ENCODE results near the gene MYO15B. TPM values are rescaled to one million over a fixed set of nuclear protein-coding genes. Genes with fewer than 3 reads are reported as not detected.

The MYO15B gene
- total and polyA plus RNA-seq, 2 donors (not counting 1 experiment from before 2014, with no cell fraction given): 0.49 to 14.4 TPM

DNA sequence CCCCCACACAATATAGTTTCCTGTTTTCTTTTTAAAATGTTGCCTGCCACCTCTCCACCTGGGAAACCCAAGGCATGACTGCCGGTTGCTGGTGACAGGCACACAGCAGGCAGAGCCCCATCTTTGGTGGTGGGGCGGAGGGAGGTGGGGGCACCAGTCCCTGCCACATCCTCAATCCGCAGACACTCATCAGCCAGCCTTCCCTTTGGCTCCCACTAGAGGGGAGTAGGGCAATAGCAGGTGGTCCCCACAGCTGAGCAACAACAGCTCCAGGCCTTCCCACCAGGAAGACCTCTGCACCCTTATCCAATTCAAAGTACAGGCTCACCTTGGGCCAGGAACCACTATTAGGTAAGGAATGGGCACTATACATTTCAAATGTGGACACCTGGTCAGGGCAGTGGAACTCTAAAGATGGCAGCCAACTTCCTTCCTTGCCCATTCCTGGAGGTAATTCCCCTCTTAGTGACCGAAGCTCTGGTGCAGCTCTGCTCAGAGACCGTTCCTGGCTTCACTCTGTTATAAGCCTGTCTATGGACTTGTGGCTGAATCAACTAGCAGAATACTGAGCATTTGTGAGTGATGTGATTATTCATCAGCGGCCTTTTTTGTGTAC lies 65.4 kb downstream of the MYO15B start:
- no peak overlapping the region for H3K9ac ChIP-seq (ENCODE audit: insufficient read depth, low read length)
- H3K4me3 ChIP-seq (replicated peaks in 1 of 4; ENCODE audit: control extremely low read depth in 1 of 4, insufficient read depth in 1 of 4, low read depth in 3 of 4, low read length in 4 of 4): no peak overlapping the region
- H3K79me2 ChIP-seq (ENCODE audit: control insufficient read depth, insufficient read depth, low read length): no peaks in the 10 kb centered on the region
- TF ChIP-seq, protein P1, sequence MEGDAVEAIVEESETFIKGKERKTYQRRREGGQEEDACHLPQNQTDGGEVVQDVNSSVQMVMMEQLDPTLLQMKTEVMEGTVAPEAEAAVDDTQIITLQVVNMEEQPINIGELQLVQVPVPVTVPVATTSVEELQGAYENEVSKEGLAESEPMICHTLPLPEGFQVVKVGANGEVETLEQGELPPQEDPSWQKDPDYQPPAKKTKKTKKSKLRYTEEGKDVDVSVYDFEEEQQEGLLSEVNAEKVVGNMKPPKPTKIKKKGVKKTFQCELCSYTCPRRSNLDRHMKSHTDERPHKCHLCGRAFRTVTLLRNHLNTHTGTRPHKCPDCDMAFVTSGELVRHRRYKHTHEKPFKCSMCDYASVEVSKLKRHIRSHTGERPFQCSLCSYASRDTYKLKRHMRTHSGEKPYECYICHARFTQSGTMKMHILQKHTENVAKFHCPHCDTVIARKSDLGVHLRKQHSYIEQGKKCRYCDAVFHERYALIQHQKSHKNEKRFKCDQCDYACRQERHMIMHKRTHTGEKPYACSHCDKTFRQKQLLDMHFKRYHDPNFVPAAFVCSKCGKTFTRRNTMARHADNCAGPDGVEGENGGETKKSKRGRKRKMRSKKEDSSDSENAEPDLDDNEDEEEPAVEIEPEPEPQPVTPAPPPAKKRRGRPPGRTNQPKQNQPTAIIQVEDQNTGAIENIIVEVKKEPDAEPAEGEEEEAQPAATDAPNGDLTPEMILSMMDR (conservative IDR thresholded peaks at IDR 0.05 in 1 of 2, IDR thresholded peaks at IDR 0.05 in 1 of 2; ENCODE audit: low read depth in 1 of 2, low read length in 2 of 2): peak; percentile 60 to 85
- no peak for TF ChIP-seq EZH2 (IDR thresholded peaks at IDR 0.05; ENCODE audit: low read length, missing control alignments)
- H2AFZ ChIP-seq (ENCODE audit: low read length): no peak overlapping the region
- no peaks in the 10 kb centered on the region for H4K20me1 ChIP-seq (ENCODE audit: control insufficient read depth, extremely low read depth, insufficient read depth, low read length)
- DNase-seq (ENCODE audit: low read depth in 2 of 2): peak; percentile 18 to 23
- H3K36me3 ChIP-seq (ENCODE audit: control insufficient read depth, insufficient read depth, low read length): peaks cover 6% of the 10 kb centered on the region
- no peaks in the 10 kb centered on the region for H3K9me3 ChIP-seq (ENCODE audit: control insufficient read depth, insufficient read depth, low read depth, low read length)
- no peaks in the 10 kb centered on the region for H3K27me3 ChIP-seq (ENCODE audit: control insufficient read depth, insufficient read depth, low read length)
- H3K4me1 ChIP-seq (ENCODE audit: control insufficient read depth, extremely low read depth, insufficient read depth, low read length): no peaks in the 10 kb centered on the region
- no peak overlapping the region for H3K27ac ChIP-seq (ENCODE audit: insufficient read depth, low read length)
- no peak overlapping the region for H3K4me2 ChIP-seq (ENCODE audit: extremely low read depth, insufficient read depth, low read length)

DNA sequence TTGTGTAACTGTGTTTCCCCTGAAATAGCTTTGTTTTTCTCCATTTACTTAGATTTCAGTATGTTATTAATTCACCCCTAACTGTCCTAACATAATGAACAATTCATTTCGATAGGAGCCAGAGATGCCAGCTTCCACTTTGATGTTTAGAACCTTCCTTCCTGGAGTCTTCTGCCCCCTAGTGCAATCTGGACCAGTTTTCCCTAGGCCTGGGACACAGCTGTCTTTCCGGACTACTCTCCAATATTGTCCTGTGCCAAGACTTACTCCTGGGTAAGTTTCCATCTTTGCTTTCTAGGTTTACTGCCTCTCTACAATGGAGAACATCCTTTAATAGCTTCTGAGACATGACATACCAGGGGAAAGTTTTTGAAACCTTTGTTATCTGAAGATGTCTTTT lies 66.6 kb downstream of the MYO15B start:
- Histone ChIP-seq H3K27ac (ENCODE audit: insufficient read depth, low read length) (no peak overlapping the region), H3K4me1 (ENCODE audit: control insufficient read depth, extremely low read depth, insufficient read depth, low read length) (no peaks in the 10 kb centered on the region), H4K20me1 (ENCODE audit: control insufficient read depth, extremely low read depth, insufficient read depth, low read length) (no peaks in the 10 kb centered on the region), H3K36me3 (ENCODE audit: control insufficient read depth, insufficient read depth, low read length) (peaks cover 7% of the 10 kb centered on the region), H3K4me2 (ENCODE audit: extremely low read depth, insufficient read depth, low read length) (no peak overlapping the region), H3K79me2 (ENCODE audit: control insufficient read depth, insufficient read depth, low read length) (no peaks in the 10 kb centered on the region), H3K4me3 (replicated peaks in 1 of 4; ENCODE audit: control extremely low read depth in 1 of 4, insufficient read depth in 1 of 4, low read depth in 3 of 4, low read length in 4 of 4) (no peak overlapping the region), H3K9ac (ENCODE audit: insufficient read depth, low read length) (no peak overlapping the region), H2AFZ (ENCODE audit: low read length) (no peak overlapping the region), H3K9me3 (ENCODE audit: control insufficient read depth, insufficient read depth, low read depth, low read length) (no peaks in the 10 kb centered on the region), H3K27me3 (ENCODE audit: control insufficient read depth, insufficient read depth, low read length) (no peaks in the 10 kb centered on the region)
- TF ChIP-seq, protein P1 (conservative IDR thresholded peaks at IDR 0.05 in 1 of 2, IDR thresholded peaks at IDR 0.05 in 1 of 2; ENCODE audit: low read depth in 1 of 2, low read length in 2 of 2): peak; percentile 13 to 20
- no peak for TF ChIP-seq EZH2 (IDR thresholded peaks at IDR 0.05; ENCODE audit: low read length, missing control alignments)
- DNase-seq (ENCODE audit: low read depth in 2 of 2): peak in 1 of 2 donors; percentile 9

DNA sequence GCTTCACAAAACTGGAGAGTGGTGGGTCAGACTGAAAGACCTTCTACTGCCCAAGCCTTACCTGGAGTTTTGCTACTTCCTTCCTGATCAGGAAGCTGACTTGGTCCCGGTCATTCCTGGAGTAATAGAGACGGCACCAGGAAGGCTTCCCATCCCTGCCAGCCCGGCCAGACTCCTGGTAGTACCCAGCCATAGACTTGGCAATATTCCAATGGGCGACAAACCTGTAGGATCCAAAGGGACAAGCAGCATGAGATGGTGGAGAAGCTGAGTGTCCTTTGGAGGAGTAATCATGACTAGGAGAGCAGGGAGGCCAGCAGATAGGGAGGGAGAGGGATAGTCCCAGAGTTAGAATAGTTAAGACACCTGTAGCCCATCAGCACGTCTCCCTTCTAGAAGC lies 70.6 kb downstream of the MYO15B start:
- H3K27me3 ChIP-seq (ENCODE audit: control insufficient read depth, insufficient read depth, low read length): no peaks in the 10 kb centered on the region
- peaks cover 13% of the 10 kb centered on the region for H3K36me3 ChIP-seq (ENCODE audit: control insufficient read depth, insufficient read depth, low read length)
- H3K79me2 ChIP-seq (ENCODE audit: control insufficient read depth, insufficient read depth, low read length): no peaks in the 10 kb centered on the region
- no peak overlapping the region for H3K9ac ChIP-seq (ENCODE audit: insufficient read depth, low read length)
- H3K27ac ChIP-seq (ENCODE audit: insufficient read depth, low read length): no peak overlapping the region
- H2AFZ ChIP-seq (ENCODE audit: low read length): no peak overlapping the region
- no peaks in the 10 kb centered on the region for H4K20me1 ChIP-seq (ENCODE audit: control insufficient read depth, extremely low read depth, insufficient read depth, low read length)
- DNase-seq (ENCODE audit: low read depth in 2 of 2): no peak
- TF ChIP-seq, protein P1 (conservative IDR thresholded peaks at IDR 0.05 in 1 of 2, IDR thresholded peaks at IDR 0.05 in 1 of 2; ENCODE audit: low read depth in 1 of 2, low read length in 2 of 2): no peak
- H3K4me2 ChIP-seq (ENCODE audit: extremely low read depth, insufficient read depth, low read length): no peak overlapping the region
- H3K9me3 ChIP-seq (ENCODE audit: control insufficient read depth, insufficient read depth, low read depth, low read length): no peaks in the 10 kb centered on the region
- no peak overlapping the region for H3K4me3 ChIP-seq (replicated peaks in 1 of 4; ENCODE audit: control extremely low read depth in 1 of 4, insufficient read depth in 1 of 4, low read depth in 3 of 4, low read length in 4 of 4)
- H3K4me1 ChIP-seq (ENCODE audit: control insufficient read depth, extremely low read depth, insufficient read depth, low read length): no peaks in the 10 kb centered on the region
